AG09319 (cell line): Measurements from ENCODE around the gene FREM3.
"Not testable (repeated sequence)": the region's sequence is repeated elsewhere in the genome, so short reads cannot be mapped to it uniquely, and the experiment has no call there.

ENCODE experiments used
- DNase-seq: peaks from one replicate; pipeline ENCODE4 v3.0.0-alpha.2; 2010; ENCODE audit warnings: low read depth; ENCODE audit errors: extremely low read depth
- CTCF ChIP-seq: IDR thresholded peaks from 2 replicates; pipeline ENCODE4 v1.5.1; 2011; ENCODE audit warnings: low read depth, mild to moderate bottlenecking, inconsistent platforms, low read length, moderate library complexity

The FREM3 gene

DNA sequence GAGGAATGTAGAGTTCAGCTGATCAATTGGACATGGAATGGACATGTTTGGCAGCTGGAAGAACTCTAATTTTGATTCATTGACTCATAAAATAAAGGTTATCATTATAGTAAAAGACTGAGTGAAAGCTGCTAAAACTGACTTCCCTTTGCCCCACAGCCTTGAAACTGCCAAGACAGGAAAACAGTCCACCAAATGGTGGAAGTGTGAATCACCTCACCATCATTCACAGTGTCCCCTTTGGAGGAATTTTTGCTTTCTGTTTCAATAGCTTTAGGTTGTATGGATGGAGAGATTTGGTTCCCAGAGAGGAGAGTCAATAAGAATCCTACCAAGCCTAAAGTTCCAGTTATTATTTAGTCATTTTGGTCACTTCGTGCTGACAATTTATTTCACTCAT lies 20.8 kb upstream of the FREM3 start:
- TF ChIP-seq CTCF = no peak
- DNase-seq = no peak

- DNase-seq = not testable (repeated sequence)
Measured at GRCh38 chr4:143718748-143719147, 18.3 kb upstream of the FREM3 start.

- DNase-seq = no peak
- no peak for TF ChIP-seq CTCF
Measured at GRCh38 chr4:143713955-143714625, 13.6 kb upstream of the FREM3 start.

DNA sequence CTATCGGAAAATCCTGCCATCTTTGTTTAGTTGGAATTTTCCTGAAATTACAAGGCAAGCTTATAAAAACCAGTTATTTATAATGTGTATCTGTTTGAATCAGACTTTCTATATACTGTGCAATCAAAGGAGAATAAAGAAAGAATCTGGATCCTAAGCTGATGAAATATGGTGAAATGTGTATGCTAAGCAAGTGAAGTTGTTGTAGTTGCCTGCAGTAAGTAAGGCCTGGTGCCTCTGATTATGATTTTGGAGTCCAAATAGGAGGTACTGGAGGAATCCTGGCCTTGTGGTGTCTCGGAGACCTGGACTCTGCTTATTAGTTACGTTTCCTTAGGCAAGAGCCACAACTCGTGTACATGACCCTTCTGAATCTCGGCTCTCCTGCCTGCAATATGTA lies 13.1 kb upstream of the FREM3 start:
- no peak for TF ChIP-seq CTCF
- no peak for DNase-seq

DNA sequence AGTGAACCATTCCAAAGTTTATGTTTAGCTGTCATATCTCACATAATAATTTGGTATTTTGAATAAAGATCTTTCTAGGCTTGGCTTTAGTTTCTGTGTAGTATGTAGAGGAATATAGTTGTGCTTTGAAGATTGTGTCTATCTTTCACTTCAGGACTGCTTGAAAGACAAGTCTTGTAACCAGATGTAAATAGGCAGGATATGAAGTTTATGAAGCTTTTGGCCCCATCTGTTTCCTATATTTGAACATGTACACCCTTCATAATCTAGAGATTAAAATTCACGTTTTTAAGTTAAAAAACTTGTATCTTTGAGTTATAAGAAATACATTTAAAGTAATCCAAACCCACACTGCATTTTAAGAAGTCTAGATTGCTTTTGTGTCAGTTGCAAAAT lies 11.7 kb upstream of the FREM3 start:
- TF ChIP-seq CTCF = no peak
- DNase-seq = no peak

GRCh38 chr4:143711543-143712154 lies 11.2 kb upstream of the FREM3 start:
- no peak for TF ChIP-seq CTCF
- DNase-seq = no peak

GRCh38 chr4:143701365-143701764 lies 890 bp upstream of the FREM3 start:
- DNase-seq = no peak
- TF ChIP-seq CTCF = no peak

DNA sequence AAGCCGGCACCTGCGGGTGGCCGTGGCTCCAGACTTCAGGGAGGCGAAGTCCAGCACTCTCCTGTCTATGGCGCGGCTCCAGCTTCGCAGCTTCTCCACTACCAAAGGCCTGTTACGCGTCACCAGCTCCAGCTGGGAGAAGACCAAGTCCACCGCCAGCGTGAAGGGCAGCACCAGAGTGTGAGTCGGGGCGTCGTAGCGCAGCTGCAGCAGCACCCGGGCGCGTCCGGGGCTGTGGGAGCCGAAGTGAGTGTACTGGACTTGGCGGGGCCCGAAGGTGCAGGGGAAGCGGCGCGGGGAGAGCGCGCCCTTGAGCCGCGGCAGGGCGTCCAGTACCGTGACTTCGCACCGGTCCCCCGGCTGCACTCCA lies 444 bp downstream of the FREM3 start:
- no peak for DNase-seq
- no peak for TF ChIP-seq CTCF
